GM21528 (cell line): Measurements from ENCODE around the gene PIGQ.

ENCODE experiments used
- ATAC-seq: cut with Tn5 transposase; IDR thresholded peaks from one replicate; pipeline ENCODE4 v1.9.1; 2021; ENCODE audit warnings: mild to moderate bottlenecking, moderate library complexity; ENCODE audit not compliant: unreplicated experiment, low FRiP score

Gene PIGQ

DNA sequence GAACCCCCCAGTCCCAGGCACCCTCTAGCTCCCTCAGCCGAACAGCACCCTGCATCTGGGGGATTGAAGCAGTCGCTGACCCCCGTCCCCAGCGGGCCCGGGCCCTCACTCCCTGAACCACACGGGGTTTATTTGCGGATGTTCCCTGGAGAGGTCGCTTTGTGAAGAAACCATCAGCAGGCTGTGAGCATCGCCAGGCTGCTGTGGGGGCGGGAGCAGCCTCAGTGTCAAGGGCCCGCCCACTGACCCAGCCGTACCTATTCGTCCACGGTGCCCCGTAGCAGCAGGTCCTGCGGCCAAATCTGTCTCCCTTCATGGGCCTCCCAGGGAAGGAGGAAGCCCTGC lies 13.7 kb downstream of the PIGQ start:
- ATAC-seq: no peak

DNA sequence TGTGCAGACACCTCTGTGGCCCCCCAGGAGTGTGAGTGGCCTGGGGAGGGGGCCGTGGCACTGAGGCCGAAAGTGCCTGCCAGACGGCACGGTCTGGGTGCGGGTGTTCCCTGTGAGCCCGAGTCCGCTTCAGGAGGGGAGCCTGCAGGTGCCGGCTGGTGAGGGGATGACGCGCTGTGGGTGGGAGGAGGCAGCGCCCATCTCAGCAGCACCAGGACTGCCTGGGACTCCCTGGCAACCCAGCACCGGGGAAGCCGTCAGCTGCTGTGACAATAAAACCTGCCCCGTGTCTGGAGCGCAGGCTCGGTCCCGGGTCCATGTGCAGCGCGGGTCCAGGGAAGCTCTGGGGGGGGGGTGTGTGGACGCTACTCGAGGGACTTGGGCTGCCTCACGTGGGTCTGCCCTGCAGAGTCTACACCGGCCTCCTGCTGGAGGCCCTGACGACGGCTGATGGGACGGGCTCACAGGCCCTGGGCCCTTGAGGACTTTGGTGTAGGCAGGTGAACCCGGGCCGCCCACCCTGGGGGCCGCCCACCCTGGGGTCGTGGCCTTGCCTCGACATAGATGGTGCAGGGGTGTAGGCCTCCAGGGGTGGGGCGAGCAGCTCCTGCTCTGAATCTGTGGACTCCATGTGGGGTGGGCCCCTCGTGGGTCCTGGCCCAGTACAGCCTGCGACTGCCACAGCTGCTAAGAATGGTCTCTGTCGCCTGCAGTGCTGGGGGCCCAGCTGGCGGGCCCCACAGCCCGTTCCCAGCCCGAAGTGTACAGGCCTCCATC lies 14.2 kb downstream of the PIGQ start:
- ATAC-seq: no peak

DNA sequence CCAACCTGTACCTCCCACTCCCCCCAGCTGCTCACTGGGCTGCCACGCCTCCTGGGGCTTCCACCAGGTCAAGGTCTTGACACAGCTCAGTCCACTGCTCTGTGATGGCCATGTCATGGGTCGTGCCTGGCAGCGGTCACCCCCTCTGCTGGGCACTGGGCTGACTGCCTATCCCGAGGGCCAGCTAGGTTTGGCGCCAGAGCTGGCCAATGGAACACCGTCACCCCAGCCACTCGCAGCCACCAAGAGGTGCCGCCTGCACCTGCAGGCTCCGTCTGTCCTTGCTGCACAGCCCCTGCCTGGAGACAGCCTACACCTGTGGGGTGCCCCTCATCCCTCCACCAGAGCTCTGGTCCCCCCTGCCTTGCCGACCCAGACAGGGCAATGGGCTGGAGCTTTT lies 15.6 kb downstream of the PIGQ start:
- no peak for ATAC-seq

- ATAC-seq: no peak
Observed at GRCh38 chr16:586047-586644, 16.4 kb downstream of the PIGQ start.

DNA sequence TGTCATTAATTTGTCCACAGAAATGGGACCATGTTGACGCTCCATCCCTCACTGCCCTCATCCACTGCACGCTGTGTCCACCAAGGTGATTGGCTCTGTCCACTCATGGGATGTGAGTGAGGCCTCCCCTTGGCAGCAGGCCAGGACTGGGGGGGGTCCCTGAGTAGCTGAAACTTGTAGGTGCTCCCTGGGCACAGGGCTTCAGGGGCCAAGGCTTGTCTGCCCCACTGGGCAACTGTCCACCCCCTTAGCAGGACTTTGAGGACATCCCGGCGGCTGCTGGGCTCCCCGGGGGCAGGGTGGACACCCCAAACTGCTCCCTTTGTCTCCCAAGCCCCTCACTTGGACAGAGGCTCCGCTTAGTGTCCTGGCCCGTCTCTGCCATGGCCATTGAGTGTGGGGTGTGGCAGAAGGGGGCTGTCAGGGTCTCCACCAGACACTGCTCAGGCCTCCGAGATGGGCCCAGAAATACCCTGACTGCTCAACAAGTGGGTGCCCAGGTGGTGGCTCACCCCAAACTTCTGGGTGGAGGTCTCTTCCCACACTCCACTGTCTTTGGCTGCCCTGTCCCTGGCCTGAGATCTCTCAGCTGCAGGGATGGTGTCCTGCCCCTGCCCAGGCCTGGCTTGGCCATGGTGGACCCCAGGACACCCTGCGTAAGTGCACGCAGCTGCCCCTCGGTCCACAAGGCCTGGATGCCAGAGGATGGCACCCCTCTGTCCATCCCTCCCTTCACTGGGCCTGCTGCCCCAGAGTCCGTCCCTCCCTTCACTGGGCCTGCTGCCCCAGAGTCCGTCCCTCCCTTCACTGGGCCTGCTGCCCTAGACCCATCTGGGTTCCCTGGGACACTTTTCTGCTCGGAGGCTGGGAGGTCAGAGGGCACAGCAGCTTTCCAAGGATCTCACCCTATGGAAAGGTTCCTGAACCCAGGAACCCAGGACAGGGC lies 17.1 kb downstream of the PIGQ start:
- no peak for ATAC-seq

DNA sequence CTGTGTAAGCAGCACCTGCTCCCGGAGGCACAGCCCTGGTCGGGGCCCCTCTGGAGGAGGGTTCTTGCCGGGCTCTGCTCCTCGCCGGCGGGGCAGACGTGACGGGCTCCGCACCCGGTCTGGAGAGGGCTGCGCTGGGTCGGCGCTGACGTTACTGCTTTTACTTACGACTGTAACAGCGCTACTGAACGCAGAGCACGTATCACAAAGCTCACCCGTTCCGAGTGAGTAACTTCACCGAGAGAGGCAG lies 18.8 kb downstream of the PIGQ start:
- ATAC-seq: peak; percentile 18

GRCh38 chr16:588889-589657 lies 19.3 kb downstream of the PIGQ start:
- ATAC-seq: peak; percentile 80

- peak; percentile 72 for ATAC-seq
Observed at GRCh38 chr16:589658-590187, 20.0 kb downstream of the PIGQ start, which contains the start of gene RAB40C. TSS of gene RAB40C (plus strand) at chr16:590066. CDS start at chr16:590292, 226 bp downstream.

DNA sequence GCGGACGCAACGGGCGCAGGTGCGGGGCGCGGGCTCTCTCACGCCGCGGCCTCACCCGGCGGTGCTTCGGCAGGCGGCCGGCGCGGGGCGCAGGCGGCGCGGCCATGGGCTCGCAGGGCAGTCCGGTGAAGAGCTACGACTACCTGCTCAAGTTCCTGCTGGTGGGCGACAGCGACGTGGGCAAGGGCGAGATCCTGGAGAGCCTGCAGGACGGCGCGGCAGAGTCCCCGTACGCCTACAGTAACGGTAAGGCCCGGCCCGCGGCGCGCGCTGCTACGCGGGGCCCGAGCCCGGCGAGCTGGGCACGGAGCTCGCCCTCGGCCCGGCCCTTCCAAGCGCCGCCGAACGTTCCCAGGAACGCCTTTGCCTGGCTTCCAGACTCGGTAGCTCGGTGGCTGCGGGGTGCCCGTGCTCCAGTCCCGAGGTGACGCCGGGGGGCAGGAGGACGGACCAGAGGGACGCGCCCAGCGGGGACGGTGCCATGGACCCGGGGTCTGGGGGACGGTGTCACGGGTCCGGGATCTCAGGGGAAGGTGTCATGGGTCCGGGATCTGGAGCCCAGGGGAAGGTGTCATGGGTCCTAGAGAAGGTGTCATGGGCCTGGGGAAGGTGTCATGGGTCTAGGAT lies 20.5 kb downstream of the PIGQ start:
- ATAC-seq: no peak

DNA sequence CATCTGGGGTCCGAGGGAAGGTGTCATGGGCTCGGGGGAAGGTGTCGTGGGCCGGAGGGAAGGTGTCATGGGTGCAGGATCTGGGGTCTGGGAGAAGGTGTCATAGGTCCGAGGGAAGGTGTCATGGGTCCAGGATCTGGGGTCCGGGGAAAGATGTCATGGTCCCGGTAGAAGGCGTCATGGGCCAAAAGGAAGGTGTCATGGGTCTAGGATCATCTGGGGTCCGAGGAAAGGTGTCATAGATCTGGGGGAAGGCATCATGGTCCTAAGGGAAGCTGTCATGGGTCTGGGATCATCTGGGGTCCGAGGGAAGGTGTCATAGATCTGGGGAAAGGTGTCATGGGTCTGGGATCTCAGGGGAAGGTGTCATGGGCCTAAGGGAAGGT lies 21.0 kb downstream of the PIGQ start:
- no peak for ATAC-seq

DNA sequence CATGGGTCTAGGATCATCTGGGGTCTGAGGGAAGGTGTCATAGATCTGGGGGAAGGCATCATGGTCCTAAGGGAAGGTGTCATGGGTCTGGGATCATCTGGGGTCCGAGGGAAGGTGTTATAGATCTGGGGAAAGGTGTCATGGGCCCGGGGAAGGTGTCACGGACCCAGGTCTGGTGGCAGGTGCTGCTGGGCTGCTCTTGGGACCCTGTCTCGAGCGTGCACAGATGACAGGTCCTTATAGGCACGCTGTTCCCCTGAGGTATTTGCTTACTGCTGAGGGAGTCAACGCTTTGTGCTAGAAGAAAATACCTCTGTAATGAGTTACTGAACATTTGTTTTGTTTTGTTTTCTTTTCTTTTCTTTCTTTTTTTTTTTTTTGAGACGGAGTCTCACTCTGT lies 21.5 kb downstream of the PIGQ start:
- ATAC-seq: no peak

DNA sequence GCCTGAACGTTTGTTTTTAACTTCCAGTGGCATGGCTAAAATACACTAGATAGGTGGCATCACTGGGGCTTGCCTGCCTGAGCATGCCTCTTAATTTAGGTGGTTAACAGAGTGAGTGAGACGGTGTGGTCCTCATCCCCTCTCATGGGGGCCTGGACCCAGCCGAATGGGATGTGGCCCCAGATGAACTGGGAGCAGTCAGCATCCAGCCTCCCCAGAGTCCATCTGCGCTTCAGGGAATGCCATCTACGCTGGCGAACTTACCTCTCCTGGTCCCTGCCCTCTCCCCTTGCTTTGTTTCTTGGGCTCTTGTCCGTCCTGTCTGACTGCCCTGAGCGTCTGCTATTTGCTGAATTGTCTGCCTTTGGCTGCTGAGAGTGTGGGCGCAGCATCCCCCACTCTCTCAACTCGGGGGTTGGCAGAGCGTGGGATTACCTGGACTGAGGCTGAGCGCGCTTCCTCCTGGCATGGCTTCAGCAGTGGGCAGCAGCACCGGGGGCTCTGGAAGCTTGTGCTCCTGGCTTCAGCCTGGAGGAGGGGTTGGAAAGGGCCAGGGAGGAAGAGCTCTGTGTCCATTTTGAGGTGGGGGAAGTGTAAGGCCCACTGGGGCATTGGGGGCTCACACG lies 22.2 kb downstream of the PIGQ start:
- ATAC-seq: no peak

DNA sequence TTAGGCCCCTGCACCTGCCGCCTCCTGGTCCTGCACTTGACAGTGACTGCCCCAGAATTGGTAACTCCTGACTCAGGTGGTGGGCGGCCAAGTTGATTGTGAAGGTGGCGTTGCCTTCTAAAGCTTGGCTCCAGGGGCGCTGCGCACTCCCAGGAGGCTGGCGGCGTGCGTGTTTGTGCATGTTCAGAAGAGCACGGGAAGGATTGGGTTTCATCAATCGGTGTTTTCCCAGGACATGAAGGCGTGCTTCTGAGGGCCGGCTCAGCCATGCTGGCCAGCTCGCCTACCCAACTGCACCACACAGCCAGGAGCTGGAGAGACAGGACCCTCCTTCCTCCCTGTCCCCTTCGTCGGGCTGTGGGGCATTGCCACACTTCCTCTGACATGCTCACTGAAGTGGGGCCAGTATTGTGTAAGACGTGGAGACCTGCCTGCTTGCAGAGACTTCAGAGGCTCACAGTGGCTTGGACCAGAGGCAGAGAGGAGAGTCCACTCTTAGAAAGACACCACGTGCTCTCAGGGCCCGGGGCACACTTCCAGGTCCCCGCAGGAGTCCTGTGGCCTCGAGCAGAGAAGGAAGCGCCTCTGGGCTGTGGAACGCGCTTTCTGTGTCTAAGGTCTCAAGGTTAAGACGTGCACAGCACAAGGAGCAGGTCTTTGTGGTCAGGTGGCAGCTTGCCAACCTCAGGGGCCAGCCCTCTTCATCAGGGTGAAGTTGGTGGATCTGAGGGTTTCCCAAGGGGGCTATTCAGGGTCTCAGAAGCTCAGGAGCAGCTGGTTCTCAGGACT lies 22.9 kb downstream of the PIGQ start:
- ATAC-seq: no peak

GRCh38 chr16:593406-593805 lies 23.6 kb downstream of the PIGQ start:
- ATAC-seq: no peak

- ATAC-seq: no peak
Observed at GRCh38 chr16:593807-594206, 24.0 kb downstream of the PIGQ start.

GRCh38 chr16:595094-595528 lies 25.3 kb downstream of the PIGQ start:
- ATAC-seq: no peak

DNA sequence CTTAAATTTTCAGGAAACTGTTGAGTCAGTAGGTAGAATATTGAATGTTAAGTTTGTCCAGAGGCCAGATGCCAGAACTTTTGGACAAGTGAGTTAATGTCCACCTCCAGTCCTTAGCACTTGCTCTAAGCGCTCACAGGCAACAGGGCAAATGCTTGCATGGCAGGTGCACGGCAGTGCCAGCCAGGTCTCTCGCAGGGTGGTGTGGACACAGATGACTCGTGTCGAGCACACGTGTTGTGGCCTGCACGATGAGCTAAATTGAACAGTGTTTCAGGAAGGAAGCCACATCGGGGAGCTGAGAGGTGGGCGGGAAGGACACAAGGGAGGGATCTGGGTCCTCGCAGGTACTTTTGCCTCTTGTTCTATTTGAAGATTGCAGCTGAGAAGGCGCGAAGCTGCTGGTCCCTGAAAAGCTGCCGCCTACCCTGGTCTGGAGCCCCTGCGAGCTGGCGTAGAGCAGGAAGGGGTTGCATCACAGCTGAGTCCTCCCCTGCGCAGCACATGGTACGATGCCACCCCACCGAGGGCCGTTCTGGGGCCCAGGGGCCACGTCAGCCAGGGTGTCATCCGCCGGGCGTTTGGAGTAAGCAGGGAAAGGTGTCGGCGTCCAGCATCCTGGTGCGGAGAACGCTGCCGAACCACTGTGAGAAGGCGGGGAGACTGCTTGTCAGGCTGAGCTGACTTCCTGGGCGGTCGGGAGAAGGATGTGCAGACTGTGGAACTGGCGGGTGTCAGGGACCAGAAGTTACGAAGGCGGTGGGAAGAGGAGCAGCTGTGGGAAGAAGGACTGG lies 26.4 kb downstream of the PIGQ start:
- ATAC-seq: no peak

GRCh38 chr16:596736-597060 lies 26.9 kb downstream of the PIGQ start:
- no peak for ATAC-seq
